NCI-H524 (cell line): ENCODE results near the gene GBX2.
"Not testable (repeated sequence)": the region's sequence is repeated elsewhere in the genome, so short reads cannot be mapped to it uniquely, and the experiment has no call there.

Experiments
- DNase-seq, 2 experiments: peaks; one replicate each; lab custom pipeline; 2025; lab: John Stamatoyannopoulos, UW

The GBX2 gene

DNA sequence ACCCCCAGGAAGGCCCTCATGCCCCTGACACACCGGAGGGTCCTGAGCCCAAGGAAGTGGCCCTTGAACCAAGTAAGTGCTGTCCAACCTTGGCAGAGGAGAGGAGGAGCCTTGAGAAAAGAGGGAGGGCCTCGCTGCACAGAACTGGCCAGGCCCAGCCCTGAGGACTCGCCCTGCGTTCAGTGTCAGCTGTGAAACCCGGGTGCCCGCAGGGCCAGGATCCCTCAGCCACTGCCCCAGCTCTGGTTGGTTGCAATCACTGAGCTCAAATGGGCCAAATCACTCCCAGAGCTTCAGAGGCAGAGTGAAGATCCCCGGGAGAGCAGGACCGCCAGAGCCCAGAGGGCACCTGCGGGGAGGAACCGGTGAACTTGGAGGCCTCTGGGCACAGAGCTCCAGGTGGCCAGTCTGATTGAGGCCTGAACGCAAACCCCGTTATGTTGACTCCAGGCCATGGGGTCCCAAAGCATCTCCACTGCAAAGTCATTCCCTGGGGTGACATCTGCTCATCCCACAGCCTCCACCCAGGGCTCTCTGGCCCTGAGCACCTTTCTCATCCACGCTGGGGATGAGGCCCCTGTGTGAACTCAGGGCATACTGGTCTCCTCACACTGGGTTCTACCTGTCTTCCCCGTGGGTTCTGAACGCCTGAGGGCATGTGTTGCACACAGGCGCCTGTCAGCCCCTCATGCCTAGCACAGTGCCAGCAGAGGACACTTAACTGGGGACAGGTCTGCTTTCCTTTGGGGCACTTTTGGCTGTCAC lies 11.9 kb downstream of the GBX2 start:
- DNase-seq: no peak

DNA sequence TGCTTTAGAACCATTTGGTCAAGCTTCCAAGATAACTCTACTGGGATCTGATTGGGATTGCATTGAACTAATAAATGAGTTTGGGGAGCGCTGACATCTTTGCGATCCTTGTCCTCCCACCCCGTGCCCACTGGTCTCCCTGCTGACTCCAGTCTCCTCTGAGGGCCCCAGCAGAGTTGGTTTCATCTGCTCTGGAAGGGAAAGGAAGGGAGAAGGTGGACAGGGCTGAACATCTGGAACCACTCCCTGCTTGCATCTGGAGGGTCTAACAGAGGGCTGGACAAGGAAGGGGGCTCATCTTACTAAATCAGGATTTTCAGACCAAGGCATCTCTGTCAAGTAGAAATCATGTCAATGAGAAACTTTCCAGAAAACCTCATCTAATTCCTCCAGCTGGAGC lies 12.8 kb downstream of the GBX2 start:
- DNase-seq: no peak

DNA sequence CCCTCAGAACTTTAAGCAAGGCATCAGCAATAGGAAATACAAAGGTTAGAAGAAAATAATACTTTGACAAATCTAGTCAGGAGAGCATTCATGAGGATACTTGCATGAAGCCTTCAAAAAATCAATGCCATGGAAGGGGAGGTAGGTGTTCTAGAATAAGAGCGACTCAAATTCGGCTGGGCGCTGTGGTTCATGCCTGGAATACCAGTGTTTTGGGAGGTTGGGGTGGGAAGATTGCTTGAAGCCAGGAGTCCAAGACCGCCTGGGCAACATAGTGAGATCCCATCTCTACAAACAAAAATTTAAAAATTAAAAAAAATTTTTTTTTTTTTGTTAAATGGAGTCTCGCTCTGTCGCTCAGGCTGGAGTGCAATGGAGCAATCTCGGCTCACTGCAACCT lies 21.8 kb downstream of the GBX2 start:
- DNase-seq: no peak

DNA sequence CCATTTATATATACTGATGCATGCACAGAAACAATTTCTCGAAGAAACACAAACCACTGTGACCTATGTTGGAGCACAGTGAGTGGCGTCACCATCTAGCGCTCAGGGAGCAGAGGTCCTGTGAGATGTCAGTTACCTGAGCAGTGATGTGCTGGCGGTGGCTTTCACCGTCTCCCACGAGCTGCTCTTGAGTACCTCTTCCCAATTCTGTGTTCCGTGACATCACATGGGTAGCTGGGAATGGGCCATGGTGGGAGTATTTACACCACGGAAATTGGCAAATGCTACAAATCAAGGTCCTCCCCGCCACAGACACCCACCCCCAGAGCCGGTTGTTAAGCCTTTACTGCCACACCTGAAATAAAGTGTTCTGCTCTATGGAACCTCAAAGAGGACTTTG lies 24.4 kb downstream of the GBX2 start:
- DNase-seq: no peak

DNA sequence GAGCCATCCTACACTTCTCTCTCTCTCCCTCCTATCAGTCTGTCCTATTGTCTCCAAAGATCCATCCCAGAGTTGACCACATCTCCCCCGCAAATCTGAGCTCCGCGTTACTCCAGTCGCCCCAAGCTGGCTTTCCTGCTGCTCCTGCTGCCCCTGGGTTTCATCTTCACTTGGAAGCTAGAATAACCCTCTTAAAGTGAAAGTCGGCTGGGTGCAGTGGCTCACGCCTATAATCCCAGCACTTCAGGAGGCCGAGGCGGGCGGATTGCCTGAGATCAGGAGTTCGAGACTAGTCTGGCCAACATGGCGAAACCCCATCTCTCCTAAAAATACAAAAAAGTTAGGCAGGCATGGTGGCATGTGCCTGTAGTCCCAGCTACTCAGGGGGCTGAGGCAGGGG lies 26.6 kb downstream of the GBX2 start:
- DNase-seq: not testable (repeated sequence)

DNA sequence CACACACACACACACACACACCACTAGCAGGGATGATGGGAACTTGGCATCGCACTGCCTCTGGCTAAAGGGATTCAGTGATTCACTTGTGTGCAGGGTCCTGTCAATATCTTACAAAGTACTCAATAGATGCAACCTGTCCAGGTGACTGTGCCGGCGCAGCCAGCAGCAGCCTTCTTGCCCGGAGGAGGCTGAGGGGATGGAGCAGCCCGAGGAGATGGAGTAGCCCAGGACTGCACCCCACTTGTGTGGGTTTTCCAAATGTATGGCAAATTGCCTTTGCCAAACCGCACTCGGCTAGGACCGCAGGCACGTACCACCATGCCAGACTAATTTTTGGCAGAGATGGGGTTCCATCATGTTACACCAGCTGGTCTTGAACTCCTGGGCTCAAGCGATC lies 31.1 kb downstream of the GBX2 start:
- DNase-seq: no peak

DNA sequence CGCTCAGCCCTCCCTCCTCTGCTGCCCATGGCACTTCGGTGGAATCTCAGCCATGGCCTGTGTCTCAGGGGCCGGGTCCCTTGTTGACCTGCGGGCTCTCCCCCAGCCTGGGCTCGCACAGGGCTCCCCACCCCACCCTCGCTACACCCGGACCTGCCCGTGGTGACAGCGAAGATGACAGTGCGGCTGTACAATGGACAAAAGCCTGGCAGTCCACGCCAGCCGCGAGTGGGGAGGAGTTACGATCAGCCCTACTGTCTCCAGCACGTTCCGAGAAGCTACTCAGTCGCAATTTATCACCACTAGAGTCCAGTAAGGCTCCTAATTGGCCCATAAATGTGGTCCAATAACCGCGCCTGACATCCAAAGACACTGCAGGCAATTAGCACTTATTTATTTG lies 31.6 kb downstream of the GBX2 start:
- DNase-seq: no peak

DNA sequence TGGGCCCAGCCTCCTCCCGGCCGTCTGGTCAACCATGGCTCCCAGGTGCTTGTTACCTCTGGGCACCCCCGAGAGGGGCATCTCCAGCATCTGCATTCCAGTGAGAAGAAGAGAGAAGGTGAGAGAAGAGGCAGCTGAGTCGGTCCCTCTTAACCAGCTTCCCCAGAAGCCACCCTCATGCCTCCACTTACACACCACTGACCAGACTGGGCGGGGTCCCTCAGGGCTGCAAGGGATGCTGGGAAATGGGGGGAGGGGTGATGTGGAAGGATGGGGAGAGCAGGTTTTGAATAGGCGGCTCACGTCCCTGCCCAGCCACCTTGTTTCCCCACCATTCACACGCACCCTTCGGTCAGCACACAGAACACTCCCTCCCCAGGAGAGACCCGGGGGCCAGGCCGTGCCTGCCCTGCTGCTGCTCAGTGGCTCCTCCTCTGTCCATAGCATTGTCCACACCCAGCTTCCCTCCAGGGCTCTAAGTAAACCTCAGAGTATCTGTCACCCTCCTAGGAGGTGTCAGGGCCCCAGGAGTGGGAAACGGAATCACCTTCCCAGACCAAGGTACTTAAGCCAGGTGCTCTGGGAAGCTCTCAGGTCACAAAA lies 34.7 kb downstream of the GBX2 start:
- no peak for DNase-seq

DNA sequence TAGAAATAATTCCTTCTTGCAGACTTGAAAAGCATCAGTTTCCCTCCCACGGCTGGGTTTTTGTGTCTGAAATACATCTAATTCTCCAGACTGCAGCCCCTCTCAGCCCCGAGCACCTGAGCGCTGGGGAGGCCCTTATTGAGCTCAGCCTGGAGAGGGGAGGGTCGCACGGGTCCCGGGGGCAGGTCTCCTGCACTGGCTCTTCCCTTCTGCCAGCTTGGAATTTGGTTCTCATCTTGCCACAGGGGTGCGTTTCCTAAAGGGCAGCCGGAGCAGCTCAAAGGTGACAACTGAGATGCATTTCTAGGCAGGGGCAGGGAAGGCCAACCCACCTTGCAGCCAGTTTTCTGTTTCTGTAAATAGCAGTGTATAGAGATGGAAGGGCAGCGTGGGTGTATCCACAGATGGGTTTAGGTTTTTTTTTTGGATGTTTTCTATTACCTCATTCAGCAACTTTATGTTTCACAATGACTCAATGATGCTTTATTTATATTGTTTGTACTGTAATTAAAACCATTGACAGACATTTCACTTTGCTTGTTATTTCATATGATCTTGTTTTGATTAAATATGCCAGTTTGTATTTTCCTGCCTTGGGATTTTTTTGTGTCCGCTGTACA lies 37.0 kb downstream of the GBX2 start:
- no peak for DNase-seq

DNA sequence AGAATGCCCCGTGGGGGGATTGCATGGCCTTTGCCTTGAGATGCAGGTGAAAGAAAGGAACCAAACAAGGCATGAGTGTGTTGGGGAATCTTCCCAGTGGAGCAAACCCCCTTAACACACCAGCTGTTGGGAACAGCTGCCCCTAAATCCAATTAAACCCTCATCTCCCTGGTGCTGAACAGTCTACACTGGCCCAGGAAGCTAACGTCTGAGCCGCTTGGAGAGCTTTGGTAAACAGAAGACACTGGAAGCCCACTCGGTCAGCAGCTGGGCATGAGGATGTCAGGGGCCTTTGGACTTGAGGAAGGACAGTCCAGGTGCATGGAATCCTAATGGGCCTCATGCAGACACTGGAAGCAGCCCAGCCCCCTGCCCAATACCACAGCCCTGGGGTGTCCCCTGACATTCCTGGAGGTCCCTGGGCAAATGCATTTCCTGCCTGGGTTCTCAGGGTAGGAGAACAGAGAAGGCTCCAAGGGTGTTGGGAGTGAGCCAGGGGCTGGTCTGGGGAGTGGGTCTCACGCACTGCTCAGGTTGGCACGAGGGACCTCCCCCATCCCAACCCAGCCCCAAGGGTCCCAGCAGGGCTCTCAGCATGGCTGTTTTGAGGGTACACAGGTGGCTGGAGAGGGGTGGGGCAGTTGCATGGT lies 37.7 kb downstream of the GBX2 start:
- peak; percentile 19 to 81 for DNase-seq

DNA sequence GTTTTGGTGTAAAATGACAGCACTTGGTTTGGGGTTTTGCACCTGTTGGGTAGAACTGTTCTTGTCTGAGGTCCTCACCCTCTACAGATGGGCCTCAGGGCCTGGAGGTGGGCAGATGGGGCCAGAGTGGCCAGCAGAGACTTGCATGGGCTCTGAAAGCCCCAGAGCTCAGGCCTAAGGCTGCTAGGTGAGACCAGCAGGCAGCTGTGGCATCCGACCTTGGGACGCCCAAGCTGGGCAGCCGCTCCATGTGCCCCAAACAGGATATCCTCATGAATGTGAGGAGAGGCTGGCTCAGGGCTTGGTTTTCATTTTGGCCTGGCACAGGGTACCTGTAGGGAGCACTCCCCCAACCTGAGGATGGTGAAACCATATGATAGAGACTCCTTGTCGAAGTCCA lies 38.3 kb downstream of the GBX2 start:
- no peak for DNase-seq

DNA sequence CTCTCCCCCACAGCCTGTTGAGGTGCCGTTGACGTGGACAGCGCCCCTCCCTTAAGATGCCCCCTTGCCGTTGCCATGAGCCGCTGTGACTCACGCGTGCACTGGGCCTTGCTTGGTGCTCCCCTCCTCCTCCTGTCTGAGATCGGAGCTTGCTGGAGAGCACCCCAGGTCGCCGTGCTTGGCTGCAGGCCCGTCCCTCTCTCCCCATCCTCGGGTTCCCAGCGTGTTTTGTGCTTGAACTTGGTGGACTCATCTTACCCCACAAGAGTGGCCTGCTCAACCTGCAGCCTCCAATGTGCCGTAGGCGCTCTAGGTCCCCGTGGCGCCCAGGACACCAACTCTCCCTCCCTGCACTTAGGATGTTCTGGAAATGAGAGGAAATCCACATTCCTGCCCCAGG lies 39.9 kb downstream of the GBX2 start:
- DNase-seq: no peak

DNA sequence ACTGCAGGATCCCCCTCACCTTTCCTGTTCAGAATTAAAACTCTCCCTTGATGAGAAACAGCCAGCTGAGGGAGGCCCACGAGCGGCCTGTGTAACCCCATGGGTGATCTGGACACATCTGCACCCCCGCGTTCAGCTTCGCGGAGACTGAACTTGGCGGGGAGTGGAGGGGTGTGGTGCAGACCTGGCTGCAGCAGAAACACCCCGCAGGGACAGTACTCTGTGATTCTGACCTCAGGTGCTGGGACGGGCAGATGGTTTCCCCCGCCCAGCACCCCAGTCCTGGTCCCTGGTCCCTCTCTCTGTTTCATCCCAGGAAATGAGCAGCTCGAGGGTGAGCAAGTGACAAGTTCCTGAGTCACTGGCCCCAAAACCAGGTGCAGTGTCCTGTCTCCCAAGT lies 41.2 kb downstream of the GBX2 start:
- DNase-seq: no peak

DNA sequence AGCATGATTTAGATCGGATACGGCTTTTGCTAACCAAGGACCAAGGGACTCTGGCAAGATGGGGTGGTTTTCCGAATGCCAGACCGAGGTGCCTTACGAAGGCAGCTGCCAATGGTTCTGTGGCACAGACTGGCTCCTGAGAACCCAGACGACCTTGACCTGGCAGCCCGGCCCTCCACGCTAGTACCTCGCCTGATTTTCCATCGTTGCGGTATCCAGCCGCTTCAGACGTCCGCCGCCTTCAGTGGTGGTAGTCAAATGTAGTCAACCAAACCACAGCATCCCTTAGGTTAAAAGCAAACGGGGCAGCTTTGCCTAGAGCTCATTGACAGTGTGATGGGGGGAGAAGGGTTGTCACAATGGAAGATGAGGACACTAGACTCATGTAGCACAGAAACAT lies 42.6 kb downstream of the GBX2 start:
- no peak for DNase-seq

DNA sequence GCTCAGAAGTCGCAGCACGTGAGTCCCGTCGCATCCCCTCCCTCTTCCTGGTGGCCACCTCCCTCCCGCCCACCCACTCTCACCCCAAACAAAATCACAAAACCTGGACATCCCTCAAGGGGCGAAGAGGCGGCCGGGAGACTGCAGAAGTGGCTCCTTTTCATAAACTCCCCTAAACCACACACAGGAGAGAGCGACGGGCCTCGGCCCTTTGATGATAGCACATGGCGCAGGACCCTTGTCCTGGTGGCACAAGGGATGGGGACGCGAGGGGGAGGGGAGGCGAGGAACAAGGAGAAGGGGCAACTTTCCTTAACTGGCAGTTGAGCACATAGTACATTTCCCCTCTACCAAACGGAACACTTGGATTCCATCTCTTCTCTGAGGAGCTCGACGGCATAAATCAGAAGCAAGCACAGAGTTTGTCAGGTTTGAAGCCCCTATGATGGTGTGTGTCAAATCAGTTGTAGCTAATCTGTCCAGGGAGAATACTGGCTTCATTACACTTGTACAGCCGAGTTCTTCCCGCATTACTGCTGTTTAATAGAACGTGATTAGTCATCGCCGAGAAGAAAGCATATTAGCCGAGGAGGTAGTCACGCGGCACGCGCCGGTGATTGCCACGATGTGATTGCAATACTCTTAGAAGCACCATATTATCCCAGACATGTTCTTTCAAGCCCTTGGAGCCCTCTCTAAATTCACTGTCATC lies 43.8 kb downstream of the GBX2 start:
- no peak for DNase-seq

DNA sequence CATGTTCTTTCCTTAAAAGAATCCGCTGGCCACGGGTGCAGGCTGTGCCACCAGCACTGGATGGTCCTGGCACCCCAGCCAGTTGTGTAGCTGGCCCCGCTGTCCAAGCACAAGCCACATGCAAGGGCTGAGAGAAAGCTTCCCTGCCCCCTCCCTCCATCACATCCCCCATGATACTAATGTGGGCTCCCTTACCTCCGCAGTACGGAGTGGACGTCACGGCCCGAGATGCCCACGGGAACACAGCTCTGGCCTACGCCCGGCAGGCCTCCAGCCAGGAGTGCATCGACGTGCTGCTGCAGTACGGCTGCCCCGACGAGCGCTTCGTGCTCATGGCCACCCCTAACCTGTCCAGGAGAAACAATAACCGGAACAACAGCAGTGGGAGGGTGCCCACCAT lies 44.5 kb downstream of the GBX2 start:
- DNase-seq: no peak

DNA sequence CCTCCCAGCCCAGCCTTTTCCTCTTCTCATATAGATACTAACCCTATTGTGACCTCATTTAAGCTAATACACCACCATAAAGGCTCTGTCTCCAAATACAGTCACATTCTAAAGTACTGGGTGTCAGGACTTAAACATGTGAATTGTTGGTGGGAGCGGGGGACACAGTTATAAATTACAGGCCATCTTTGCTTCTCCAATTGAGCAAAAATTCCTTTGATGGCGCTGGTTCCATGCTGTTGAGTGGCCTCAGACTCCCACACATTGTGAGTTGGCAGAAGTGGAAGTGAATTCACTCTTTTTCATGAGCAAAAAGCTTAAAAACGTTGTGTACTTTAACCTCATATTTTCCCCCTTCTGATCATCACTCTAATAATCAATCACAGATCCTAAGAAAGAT lies 46.0 kb downstream of the GBX2 start:
- no peak for DNase-seq

DNA sequence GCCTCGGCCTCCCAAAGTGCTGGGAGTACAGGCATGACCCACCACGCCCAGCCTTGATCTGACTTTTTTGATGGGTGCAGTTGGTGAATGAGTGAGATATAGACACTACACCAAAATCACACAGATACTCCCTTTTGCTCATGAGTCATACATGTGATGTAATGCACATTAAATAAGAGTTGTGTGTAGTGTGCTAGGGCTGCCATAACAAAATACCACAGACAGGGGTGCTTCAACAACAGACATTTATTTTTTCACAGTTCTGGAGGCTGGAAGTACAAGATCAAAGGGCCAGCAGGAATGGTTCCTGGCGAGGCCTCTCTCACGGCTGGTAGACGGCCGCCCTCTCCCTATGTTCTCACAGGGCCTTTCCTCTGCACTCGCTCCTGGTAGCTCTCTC lies 46.6 kb downstream of the GBX2 start:
- DNase-seq: no peak

DNA sequence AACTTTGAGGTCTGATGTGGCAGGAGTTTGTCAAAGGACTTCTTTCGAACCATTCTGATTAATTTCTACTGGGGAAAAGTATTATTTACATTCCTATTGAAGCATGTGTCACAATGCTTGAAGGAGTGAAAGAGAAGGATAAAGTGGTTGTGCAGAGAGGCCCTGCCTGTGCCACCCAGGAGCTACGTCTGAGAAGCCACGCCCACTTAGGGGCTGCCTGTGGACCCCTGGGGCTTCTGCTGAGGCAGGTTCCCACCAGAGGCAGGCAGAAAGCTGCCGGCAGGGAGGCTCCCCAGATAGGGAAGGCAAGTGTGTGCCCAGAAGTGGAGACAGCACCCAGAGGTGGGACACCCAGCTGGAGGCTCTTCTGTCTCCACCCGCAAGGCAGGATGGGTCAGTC lies 47.4 kb downstream of the GBX2 start:
- DNase-seq: no peak

DNA sequence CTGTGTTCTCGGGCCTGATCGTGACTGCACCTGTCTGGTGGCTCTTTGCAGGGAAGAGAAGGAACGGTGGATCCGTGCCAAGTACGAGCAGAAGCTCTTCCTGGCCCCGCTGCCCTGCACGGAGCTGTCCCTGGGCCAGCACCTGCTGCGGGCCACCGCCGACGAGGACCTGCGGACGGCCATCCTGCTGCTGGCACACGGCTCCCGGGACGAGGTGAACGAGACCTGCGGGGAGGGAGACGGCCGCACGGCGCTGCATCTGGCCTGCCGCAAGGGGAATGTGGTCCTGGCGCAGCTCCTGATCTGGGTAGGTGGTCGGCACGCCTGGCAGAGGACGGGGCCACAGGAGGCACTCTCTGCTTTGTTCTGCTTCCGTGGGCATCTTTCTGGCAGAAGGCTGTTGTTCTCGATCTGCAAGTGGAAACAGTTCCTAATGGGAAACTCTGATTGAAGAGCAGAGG lies 48.0 kb downstream of the GBX2 start:
- DNase-seq: no peak

DNA sequence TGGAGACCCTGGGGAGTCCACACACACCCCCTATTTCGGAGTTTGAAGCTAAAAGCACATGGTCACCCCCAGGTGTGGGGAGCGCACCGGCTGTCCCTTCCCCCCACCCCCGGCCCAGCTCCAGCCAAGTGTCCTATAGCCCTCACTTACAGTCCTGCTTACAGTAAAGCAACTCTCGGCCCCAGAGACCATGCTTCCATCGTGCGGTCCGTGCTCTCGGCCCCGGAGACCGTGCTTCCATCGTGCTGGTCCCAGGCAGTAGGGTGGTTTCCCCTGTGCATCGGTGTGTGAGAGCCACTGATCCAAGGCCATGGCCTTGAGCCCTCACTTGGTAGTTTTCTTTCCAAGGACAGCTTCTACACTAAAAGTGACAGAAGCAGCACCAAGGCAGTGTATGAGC lies 48.7 kb downstream of the GBX2 start:
- no peak for DNase-seq

DNA sequence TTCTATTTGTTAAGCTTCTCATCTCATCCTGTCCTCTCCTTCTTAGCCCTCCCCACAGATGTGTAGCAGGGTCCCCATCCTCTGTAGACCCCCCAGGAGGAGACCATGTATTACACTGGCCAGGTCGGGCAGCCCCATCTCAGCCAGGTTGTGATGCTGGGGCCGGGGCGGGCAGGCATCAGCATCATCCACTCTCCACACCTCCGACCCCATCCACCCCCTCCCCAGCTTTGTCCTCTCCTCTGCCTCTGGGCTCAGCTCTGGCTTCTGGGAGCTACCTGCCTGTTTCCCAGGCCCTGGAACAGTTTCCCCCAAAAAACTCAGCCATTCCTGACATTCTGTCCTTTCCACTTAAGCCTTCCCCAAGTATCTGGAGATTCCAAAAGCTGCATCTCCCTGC lies 49.2 kb downstream of the GBX2 start:
- no peak for DNase-seq
